Activated T-cell treated with anti-CD3 and anti-CD28 coated beads, Interleukin-2, amount 50 U/mL, for 4 hours (primary cell): Measurements from ENCODE around the gene TATDN2. TPM values are rescaled to one million over a fixed set of nuclear protein-coding genes. Genes with fewer than 3 reads are reported as not detected.

ENCODE experiments used
- ATAC-seq, 2 donors: fragments of 200-7000 bp; cut with Tn5 transposase; one replicate each; pipeline ENCODE4 v1.10.0; 2021
- DNase-seq: peaks from one replicate; pipeline ENCODE4 v3.0.0-alpha.2; 2020
- H3K27me3 Mint-ChIP-seq: one replicate; pipeline ENCODE4 v1.8.0; 2021; ENCODE audit warnings: low read depth, mixed read lengths
- H3K36me3 Mint-ChIP-seq: one replicate; pipeline ENCODE4 v1.8.0; 2022; ENCODE audit warnings: mixed read lengths; ENCODE audit not compliant: insufficient read depth
- H3K4me1 Mint-ChIP-seq: one replicate; pipeline ENCODE4 v1.8.0; 2021; ENCODE audit warnings: low read depth, mixed read lengths
- H3K4me3 Mint-ChIP-seq: one replicate; pipeline ENCODE4 v1.8.0; 2021; ENCODE audit warnings: mild to moderate bottlenecking, moderate library complexity, mixed read lengths
- H3K9me3 Mint-ChIP-seq: one replicate; pipeline ENCODE4 v1.8.0; 2021; ENCODE audit warnings: mixed read lengths
- total RNA-seq, 3 donors: library from RNA; stranded (reverse); gene quantifications; one replicate each; pipeline ENCODE4 v1.2.1, GENCODE V29; 2021

TATDN2 gene
- total RNA-seq, 3 donors from 2014 or later: 66.5 to 70.2 (median 66.5) TPM

DNA sequence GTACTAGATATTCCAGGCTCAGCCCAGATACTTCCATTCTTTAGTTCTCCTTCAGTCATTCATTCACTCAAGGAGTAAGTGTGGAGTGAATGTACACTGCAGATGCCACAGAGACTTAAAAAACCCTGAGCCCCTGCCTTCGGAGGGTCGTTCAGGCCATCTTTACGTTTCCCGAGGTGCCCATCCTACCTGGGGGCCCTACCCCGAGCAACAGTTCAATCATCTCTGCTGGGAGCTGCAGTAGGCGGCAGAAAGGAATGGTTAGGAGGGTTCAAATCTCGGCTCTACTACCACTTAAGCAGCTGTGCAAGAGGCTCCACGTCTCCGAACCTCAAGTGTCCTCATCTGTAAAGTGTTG, 72.0 kb downstream of the TATDN2 start:
- peak overlapping the region; percentile 94 for H3K4me3 Mint-ChIP-seq
- H3K27me3 Mint-ChIP-seq: peaks cover 2% of the 10 kb centered on the region
- no peaks in the 10 kb centered on the region for H3K9me3 Mint-ChIP-seq
- peaks cover 7% of the 10 kb centered on the region for H3K36me3 Mint-ChIP-seq
- DNase-seq (no peak), ATAC-seq (peak in 1 of 2 donors; percentile 1)
- H3K4me1 Mint-ChIP-seq: peaks cover 22% of the 10 kb centered on the region

- ATAC-seq: no peak
- Mint-ChIP-seq H3K4me3 (peak overlapping the region; percentile 94), H3K4me1 (peaks cover 22% of the 10 kb centered on the region), H3K9me3 (no peaks in the 10 kb centered on the region), H3K36me3 (peaks cover 6% of the 10 kb centered on the region), H3K27me3 (peaks cover 2% of the 10 kb centered on the region)
- DNase-seq: no peak
These were observed 73.5 kb downstream of the TATDN2 start for GRCh38 chr3:10321630-10322351.

DNA sequence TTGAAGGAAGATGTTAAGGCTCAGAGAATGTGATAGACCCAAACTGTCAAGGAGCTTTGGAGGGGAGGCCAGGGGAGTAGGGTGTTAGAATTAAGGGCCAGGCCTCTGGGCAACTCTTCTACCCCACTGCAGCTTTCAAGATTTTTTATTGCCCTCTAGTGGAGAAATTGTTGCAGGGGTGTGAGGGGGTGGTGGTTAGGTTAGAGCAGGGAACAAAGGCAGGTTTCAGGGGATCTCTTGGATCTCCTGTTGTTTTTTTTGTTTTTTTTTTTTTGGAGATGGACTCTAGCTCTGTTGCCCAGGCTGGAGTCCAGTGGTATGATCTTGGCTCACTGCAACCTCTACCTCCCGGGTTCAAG, 74.1 kb downstream of the TATDN2 start:
- Mint-ChIP-seq H3K4me3 (no peak overlapping the region), H3K4me1 (peaks cover 20% of the 10 kb centered on the region), H3K27me3 (peaks cover 2% of the 10 kb centered on the region), H3K36me3 (peaks cover 6% of the 10 kb centered on the region), H3K9me3 (no peaks in the 10 kb centered on the region)
- no peak for DNase-seq
- no peak for ATAC-seq

- Mint-ChIP-seq H3K4me1 (no peaks in the 10 kb centered on the region), H3K4me3 (no peak overlapping the region), H3K9me3 (no peaks in the 10 kb centered on the region), H3K36me3 (no peaks in the 10 kb centered on the region), H3K27me3 (peaks cover 25% of the 10 kb centered on the region)
- ATAC-seq (no peak), DNase-seq (no peak)
These were observed 79.3 kb downstream of the TATDN2 start for GRCh38 chr3:10327592-10327991.

- H3K36me3 Mint-ChIP-seq: no peaks in the 10 kb centered on the region
- ATAC-seq (no peak), DNase-seq (no peak)
- H3K9me3 Mint-ChIP-seq: no peaks in the 10 kb centered on the region
- peaks cover 25% of the 10 kb centered on the region for H3K27me3 Mint-ChIP-seq
- H3K4me1 Mint-ChIP-seq: no peaks in the 10 kb centered on the region
- no peak overlapping the region for H3K4me3 Mint-ChIP-seq
These were observed 80.3 kb downstream of the TATDN2 start for GRCh38 chr3:10328460-10329071.

DNA sequence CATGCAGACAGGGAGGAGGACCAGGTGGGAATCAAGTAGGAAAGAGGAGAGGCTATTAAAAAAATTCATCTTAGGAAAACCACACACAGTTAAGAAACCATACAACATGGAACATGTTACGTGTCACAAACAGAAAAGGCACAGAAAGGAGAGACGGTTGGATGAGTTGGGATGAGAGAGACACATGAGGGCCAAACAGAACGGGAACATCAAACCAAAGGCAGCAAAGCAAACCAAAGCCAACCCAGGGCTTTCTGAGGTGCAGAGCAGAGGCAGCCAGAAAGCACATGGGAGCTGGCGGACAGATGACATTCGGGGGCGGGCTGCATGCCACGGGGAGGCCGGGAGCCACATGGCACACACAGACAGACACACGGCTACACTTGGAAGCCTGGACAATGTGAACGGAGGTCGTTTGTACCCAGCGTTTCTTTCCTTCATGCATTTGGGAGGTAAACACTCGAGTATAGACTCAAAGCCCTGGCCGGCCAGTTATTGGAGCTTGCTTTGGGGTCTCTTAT, 81.3 kb downstream of the TATDN2 start:
- Mint-ChIP-seq H3K27me3 (peaks cover 23% of the 10 kb centered on the region), H3K36me3 (no peaks in the 10 kb centered on the region), H3K4me1 (no peaks in the 10 kb centered on the region), H3K4me3 (no peak overlapping the region), H3K9me3 (no peaks in the 10 kb centered on the region)
- no peak for ATAC-seq
- no peak for DNase-seq

DNA sequence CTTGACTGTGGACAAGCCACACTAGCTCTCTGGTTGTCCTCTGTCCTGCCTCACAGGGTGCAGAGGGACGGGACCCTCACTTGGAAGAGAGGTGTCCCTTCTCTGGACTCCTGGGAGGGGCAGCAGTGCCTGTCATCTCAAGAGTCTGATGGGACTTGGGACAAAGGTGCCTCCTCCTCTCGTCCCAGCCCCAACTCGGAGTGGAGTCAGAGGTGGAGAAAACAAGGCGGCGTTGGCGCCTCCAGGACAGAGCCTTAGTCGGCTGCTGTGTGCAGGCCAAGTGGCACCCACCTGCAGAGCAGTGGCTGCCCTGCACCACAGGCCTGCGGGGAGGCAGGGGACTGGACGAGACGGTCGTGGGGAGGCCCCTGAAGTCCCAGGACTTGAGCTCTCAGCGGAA, 82.1 kb downstream of the TATDN2 start:
- Mint-ChIP-seq H3K36me3 (no peaks in the 10 kb centered on the region), H3K4me3 (no peak overlapping the region), H3K4me1 (peaks cover 4% of the 10 kb centered on the region), H3K9me3 (no peaks in the 10 kb centered on the region), H3K27me3 (peaks cover 23% of the 10 kb centered on the region)
- ATAC-seq (no peak), DNase-seq (no peak)

Other genes with a start within 250 kb of the TATDN2 start
- gene FANCD2, start 222.0 kb upstream of the TATDN2 start, total RNA-seq: 10 to 100 TPM; 33.8 to 34.8 (median 34.5) TPM
- not detected for gene FANCD2OS, start 140.2 kb upstream of the TATDN2 start, total RNA-seq
- gene BRK1, start 132.8 kb upstream of the TATDN2 start, total RNA-seq: 100 to 1,000 TPM in 1 of 3 donors, 10 to 100 TPM in 2; 93.5 to 104 (median 96.6) TPM
- gene VHL, start 106.7 kb upstream of the TATDN2 start, total RNA-seq: 10 to 100 TPM; 29.6 to 32.7 (median 30.4) TPM
- gene IRAK2, start 83.5 kb upstream of the TATDN2 start, total RNA-seq: 1 to 10 TPM; 2.1 to 3.8 (median 3.0) TPM
- under 1 TPM; 0.45 to 0.96 (median 0.63) TPM for gene GHRL, start 44.5 kb downstream of the TATDN2 start, total RNA-seq
- 100 to 1,000 TPM; 143 to 154 (median 153) TPM for gene SEC13, start 72.7 kb downstream of the TATDN2 start, total RNA-seq